WERI-Rb-1 (cell line): ENCODE measurements around the gene DPYSL3.

Experiments used
- DNase-seq: peaks from one replicate; pipeline ENCODE4 v3.0.0-alpha.2; 2020
- H3K27ac ChIP-seq: fragments of 250-450 bp; sonication (Bioruptor Pico); 2 replicates; pipeline ENCODE4 v1.5.1; 2020; ENCODE audit warnings: mild to moderate bottlenecking, moderate library complexity
- H3K27me3 ChIP-seq: fragments of 250-450 bp; sonication (Bioruptor Pico); 2 replicates; pipeline ENCODE4 v1.5.1; 2021; ENCODE audit warnings: mild to moderate bottlenecking, low read depth, moderate library complexity; ENCODE audit not compliant: insufficient read depth, severe bottlenecking
- H3K36me3 ChIP-seq: fragments of 250-450 bp; sonication (Bioruptor Pico); 2 replicates; pipeline ENCODE4 v1.5.1; 2020; ENCODE audit warnings: mild to moderate bottlenecking, moderate library complexity
- H3K4me3 ChIP-seq: 2 replicates; pipeline ENCODE4 v1.5.1; 2011; ENCODE audit warnings: low read depth, mild to moderate bottlenecking, control low read depth, low read length
- H3K9me3 ChIP-seq: fragments of 250-450 bp; sonication (Bioruptor Pico); 2 replicates; pipeline ENCODE4 v1.5.1; 2021; ENCODE audit warnings: mild to moderate bottlenecking, moderate library complexity; ENCODE audit not compliant: severe bottlenecking
- CTCF ChIP-seq: IDR thresholded peaks from 2 replicates; pipeline ENCODE4 v1.5.1; 2011; ENCODE audit warnings: low read depth, mild to moderate bottlenecking, control low read depth, inconsistent platforms, low read length

DPYSL3 gene

DNA sequence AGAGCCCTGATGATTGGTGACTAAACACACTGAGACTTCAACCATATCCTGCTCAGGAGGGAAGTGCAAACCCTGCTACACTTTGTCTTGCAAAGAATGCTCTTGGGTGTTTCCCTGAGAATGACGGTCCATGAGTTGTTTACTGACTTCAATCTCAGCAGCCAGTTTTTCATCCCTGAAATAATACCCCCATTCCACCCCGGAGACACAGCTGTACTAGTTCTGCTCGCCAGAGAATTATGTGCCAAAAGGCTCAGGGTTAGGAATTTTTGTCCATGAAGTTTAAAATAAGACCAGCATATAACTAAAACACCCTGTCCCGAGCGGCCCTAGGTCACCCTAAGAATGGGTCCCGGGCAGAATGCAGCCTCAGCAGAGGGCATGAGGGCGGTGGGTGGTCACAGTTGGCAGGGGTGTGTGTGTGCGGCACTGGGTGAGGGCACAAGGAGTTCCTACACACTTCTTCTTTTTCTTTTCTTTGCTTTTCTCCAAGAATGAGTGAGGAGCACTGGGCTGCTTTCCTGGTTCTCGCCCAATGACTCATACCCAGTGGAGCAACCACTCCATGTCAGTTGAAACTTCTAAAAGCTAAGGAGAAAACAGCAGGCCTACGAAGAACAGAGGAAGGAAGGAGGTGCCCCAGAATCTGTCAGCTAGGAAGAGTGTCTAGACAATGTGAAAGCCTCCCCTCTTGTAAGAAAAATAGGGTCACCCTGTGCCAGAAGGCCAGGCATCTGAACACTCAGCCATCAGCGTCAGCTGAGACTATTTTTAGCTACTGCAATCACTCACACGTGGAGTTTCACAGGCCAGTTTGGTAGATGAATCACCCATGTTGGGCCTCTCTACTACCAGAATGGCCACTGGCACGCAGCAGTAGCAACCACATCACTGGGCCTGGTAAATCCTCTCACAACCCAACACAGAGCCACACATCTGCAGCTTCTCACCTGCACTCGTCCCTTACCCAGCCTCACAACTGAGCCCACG lies 105.9 kb downstream of the DPYSL3 start:
- no peak for DNase-seq

GRCh38 chr5:147400881-147401280 lies 109.0 kb downstream of the DPYSL3 start:
- Histone ChIP-seq H3K27me3 (no peaks in the 10 kb centered on the region), H3K9me3 (no peaks in the 10 kb centered on the region), H3K27ac (no peak overlapping the region), H3K36me3 (peaks cover 95% of the 10 kb centered on the region), H3K4me3 (no peak overlapping the region)
- no peak for TF ChIP-seq CTCF
- no peak for DNase-seq

More for the DNA sequence above, 105.9 kb downstream of the DPYSL3 start:
- Histone ChIP-seq H3K27ac (no peak overlapping the region), H3K9me3 (no peaks in the 10 kb centered on the region), H3K36me3 (peaks cover 98% of the 10 kb centered on the region), H3K27me3 (no peaks in the 10 kb centered on the region), H3K4me3 (no peak overlapping the region)
- no peak for TF ChIP-seq CTCF

DNA sequence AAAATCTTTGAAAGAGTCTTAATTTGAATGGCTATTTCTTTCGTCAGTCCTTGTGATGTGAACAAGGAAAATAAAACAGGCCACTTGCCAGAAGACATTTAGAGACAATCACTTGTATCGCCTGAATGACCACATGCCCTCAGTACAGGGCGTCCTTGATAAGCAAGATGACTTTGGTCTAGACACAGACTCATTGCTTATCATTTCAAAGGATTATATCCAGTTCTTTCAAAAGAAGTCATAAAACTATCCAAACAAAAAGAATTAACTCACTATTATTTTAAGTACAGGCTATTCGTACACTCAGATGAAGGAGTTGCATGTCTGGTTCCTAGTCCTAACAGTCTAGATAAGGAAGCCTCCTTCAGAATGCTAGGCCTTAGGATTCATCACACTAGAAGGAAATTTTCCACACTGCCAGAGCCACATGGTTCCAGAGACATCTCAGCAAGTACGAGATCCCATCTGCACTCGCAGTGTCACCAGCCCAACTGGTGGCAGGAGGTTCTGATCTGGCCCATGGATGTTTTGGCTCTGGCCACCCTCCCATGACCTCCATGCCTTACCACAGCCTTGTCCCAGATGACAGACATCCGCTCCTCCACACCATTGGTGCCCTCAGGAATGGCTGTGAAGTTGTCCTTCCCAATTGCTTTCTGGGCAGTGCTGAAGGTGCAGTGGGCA lies 109.6 kb downstream of the DPYSL3 start:
- no peak overlapping the region for H3K27ac ChIP-seq
- no peak overlapping the region for H3K4me3 ChIP-seq
- H3K9me3 ChIP-seq = no peaks in the 10 kb centered on the region
- no peak for TF ChIP-seq CTCF
- H3K36me3 ChIP-seq = peaks cover 95% of the 10 kb centered on the region
- no peak for DNase-seq
- no peaks in the 10 kb centered on the region for H3K27me3 ChIP-seq

DNA sequence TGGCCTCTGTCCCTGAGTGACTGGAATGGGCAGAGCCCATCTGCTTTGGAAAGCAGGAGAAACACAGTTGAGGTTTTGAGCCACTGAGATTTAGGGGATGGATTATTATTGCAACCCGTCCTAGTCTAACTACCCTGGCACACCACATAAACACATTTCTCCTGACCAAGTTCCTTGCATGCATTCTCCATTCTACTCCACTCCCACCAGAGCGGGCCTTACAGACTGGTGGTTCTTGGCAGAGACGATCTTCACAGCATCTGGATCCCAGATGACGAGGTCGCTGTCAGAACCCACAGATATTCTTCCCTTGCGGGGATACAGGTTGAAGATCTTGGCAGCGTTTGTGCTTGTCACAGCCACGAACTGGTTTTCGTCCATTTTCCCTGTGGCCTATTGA lies 111.0 kb downstream of the DPYSL3 start:
- peaks cover 94% of the 10 kb centered on the region for H3K36me3 ChIP-seq
- H3K9me3 ChIP-seq = no peaks in the 10 kb centered on the region
- no peak overlapping the region for H3K4me3 ChIP-seq
- H3K27me3 ChIP-seq = no peaks in the 10 kb centered on the region
- no peak for DNase-seq
- no peak overlapping the region for H3K27ac ChIP-seq
- TF ChIP-seq CTCF = no peak

DNA sequence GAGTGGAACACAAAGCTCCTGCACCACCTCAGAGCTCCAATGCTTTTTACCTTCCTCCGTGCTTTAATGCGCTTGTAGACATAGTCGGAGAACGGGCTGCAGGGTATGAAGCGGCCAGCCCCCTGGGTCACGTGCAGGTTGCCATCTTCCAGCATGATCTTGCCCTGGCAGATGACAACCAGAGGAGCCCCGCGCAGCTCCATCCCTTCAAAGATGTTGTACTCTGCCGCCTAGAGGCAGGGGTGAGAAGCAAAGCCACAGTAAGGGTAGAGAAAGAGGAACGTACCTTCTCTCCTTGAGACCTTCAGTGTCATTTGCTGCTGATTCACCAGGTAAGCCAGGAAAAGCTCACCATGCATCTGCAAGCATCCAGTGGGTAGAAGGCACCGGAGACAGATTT lies 112.3 kb downstream of the DPYSL3 start:
- Histone ChIP-seq H3K27ac (no peak overlapping the region), H3K4me3 (no peak overlapping the region), H3K27me3 (no peaks in the 10 kb centered on the region), H3K36me3 (peaks cover 94% of the 10 kb centered on the region), H3K9me3 (no peaks in the 10 kb centered on the region)
- TF ChIP-seq CTCF = peak; percentile 26
- no peak for DNase-seq
